HCT116 (cell line): ENCODE measurements around the gene VSTM2B. TPM values are rescaled to one million over a fixed set of nuclear protein-coding genes. Genes with fewer than 3 reads are reported as not detected.
A peak's percentile ranks its signal among the peaks of the same experiment; 100 is the strongest.

Experiments
- ATAC-seq: fragments of 200-7000 bp; cut with Tn5 transposase; 2 replicates; pipeline ENCODE4 v1.9.1; 2020; ENCODE audit warnings: mild to moderate bottlenecking, moderate library complexity
- BruUV-seq: library from RNA; stranded (reverse); fragments of 400-500 nt; replicated peaks from 2 replicates; lab custom pipeline; 2021; lab: Mats Ljungman, UMichigan
- CTCF ChIA-PET: fragments of 300-600 bp; sonication (Branson Sonifier 250); formaldehyde crosslinking; loops from one replicate; lab custom pipeline; 2021; ENCODE audit warnings: antibody characterized with exemption; lab: Charles Lee
- POLR2A ChIA-PET: fragments of 300-600, 350-600 bp; sonication (Branson Sonifier 250); formaldehyde crosslinking; loops from one replicate; lab custom pipeline; 2021; ENCODE audit warnings: antibody characterized with exemption; lab: Charles Lee
- RAD21 ChIA-PET, 2 experiments: fragments of 300-600 bp; sonication (Branson Sonifier 250); formaldehyde crosslinking; loops; one replicate each; lab custom pipeline; 2023; ENCODE audit warnings: low total read pairs in 2 of 2; ENCODE audit not compliant: uncharacterized antibody in 2 of 2, unreplicated experiment in 2 of 2, low non-redundant PET in 1 of 2; lab: Charles Lee
- DNase-seq: peaks from one replicate; pipeline ENCODE4 v3.0.0-alpha.2; 2010; ENCODE audit warnings: low read depth, low spot score
- H2AFZ ChIP-seq: fragments of 200-600 bp; shearing (Covaris generic), sonication (generic); 2 replicates; pipeline ENCODE4 v1.6.1; 2017; ENCODE audit warnings: low read depth, mixed run types, mixed read lengths, antibody characterized with exemption, low read length; ENCODE audit not compliant: poor library complexity, severe bottlenecking
- H3K27ac ChIP-seq: 2 replicates; pipeline ENCODE4 v1.5.1; 2012; ENCODE audit warnings: low read depth, low read length
- H3K27me3 ChIP-seq: fragments of 200-600 bp; sonication (generic); 2 replicates; pipeline ENCODE4 v1.6.1; 2016; ENCODE audit warnings: mixed run types, low read length, mixed read lengths; ENCODE audit not compliant: insufficient read depth
- H3K36me3 ChIP-seq, 2 experiments: fragments of 200-500 bp in 1 of 2; fragments of 200-600 bp in 1 of 2; sonication (Bioruptor generic) in 1 of 2; sonication (generic) in 1 of 2; 2 replicates each; pipeline versions ENCODE4 v1.5.1 to v1.6.1; 2014 to 2016; ENCODE audit warnings: low read length in 2 of 2, inconsistent platforms in 1 of 2, mixed read lengths in 1 of 2, mixed run types in 1 of 2; ENCODE audit not compliant: insufficient read depth in 2 of 2, control insufficient read depth in 1 of 2
- H3K4me1 ChIP-seq, 2 experiments: fragments of 200-600 bp in 1 of 2; sonication (generic) in 1 of 2; 2 replicates each; pipeline versions ENCODE4 v1.5.1 to v1.6.1; 2012 to 2017; ENCODE audit warnings: low read length in 2 of 2, inconsistent platforms in 1 of 2, mild to moderate bottlenecking in 1 of 2, mixed read lengths in 1 of 2, mixed run types in 1 of 2, moderate library complexity in 1 of 2; ENCODE audit not compliant: insufficient read depth in 2 of 2, control insufficient read depth in 1 of 2
- H3K4me2 ChIP-seq: fragments of 200-600 bp; sonication (generic); 2 replicates; pipeline ENCODE4 v1.6.1; 2017; ENCODE audit warnings: mixed run types, low read length, mixed read lengths
- H3K4me3 ChIP-seq, 2 experiments: fragments of 200-600 bp in 1 of 2; sonication (generic) in 1 of 2; replicated peaks in 1 of 2; 2 replicates each; pipeline ENCODE4 v1.5.1; 2011 to 2016; ENCODE audit warnings: low read length in 2 of 2, control low read depth in 1 of 2, low read depth in 1 of 2, mild to moderate bottlenecking in 1 of 2, mixed read lengths in 1 of 2, mixed run types in 1 of 2
- H3K79me2 ChIP-seq: fragments of 200-600 bp; sonication (generic); 2 replicates; pipeline ENCODE4 v1.6.1; 2017; ENCODE audit warnings: mild to moderate bottlenecking, mixed run types, low read length, moderate library complexity, mixed read lengths; ENCODE audit not compliant: insufficient read depth
- H3K9ac ChIP-seq: fragments of 200-600 bp; sonication (generic); 2 replicates; pipeline ENCODE4 v1.6.1; 2016; ENCODE audit warnings: low read length, mixed read lengths
- H3K9me2 ChIP-seq: fragments of 200-600 bp; sonication (generic), shearing (Covaris generic); 2 replicates; pipeline ENCODE4 v1.6.1; 2017; ENCODE audit warnings: mixed run types, mild to moderate bottlenecking, moderate library complexity; ENCODE audit not compliant: insufficient read depth
- H3K9me3 ChIP-seq, 2 experiments: fragments of 200-500 bp in 1 of 2; fragments of 200-600 bp in 1 of 2; sonication (Bioruptor generic) in 1 of 2; sonication (generic) in 1 of 2; 2 replicates each; pipeline ENCODE4 v1.6.1; 2014 to 2017; ENCODE audit warnings: low read length in 2 of 2, mixed read lengths in 2 of 2, inconsistent platforms in 1 of 2, low read depth in 1 of 2, mild to moderate bottlenecking in 1 of 2, mixed run types in 1 of 2, moderate library complexity in 1 of 2; ENCODE audit not compliant: control insufficient read depth in 1 of 2, insufficient read depth in 1 of 2
- H4K20me1 ChIP-seq: fragments of 200-600 bp; sonication (generic), shearing (Covaris generic); 2 replicates; pipeline ENCODE4 v1.6.1; 2017; ENCODE audit warnings: mixed run types, mild to moderate bottlenecking, moderate library complexity; ENCODE audit not compliant: insufficient read depth
- CBX3 ChIP-seq: IDR thresholded peaks from 2 replicates; pipeline ENCODE4 v1.6.1; 2012; ENCODE audit warnings: low read depth
- CEBPB ChIP-seq: IDR thresholded peaks from 2 replicates; pipeline ENCODE4 v1.6.1; 2012; ENCODE audit warnings: low read depth
- EGR1 ChIP-seq: IDR thresholded peaks from 2 replicates; pipeline ENCODE4 v1.6.1; 2012; ENCODE audit warnings: low read depth
- ELF1 ChIP-seq: IDR thresholded peaks from 2 replicates; pipeline ENCODE4 v1.6.1; 2012; ENCODE audit warnings: low read depth, borderline replicate concordance
- EZH2 ChIP-seq: fragments of 200-600 bp; sonication (generic); IDR thresholded peaks from 2 replicates; pipeline ENCODE4 v1.6.1; 2017; ENCODE audit warnings: antibody characterized with exemption, mixed run types
- FOSL1 ChIP-seq: IDR thresholded peaks from 2 replicates; pipeline ENCODE4 v1.6.1; 2012; ENCODE audit warnings: low read depth
- JUND ChIP-seq: IDR thresholded peaks from 2 replicates; pipeline ENCODE4 v1.6.1; 2012
- POLR2A ChIP-seq: IDR thresholded peaks from 2 replicates; pipeline ENCODE4 v1.7.0; 2011; ENCODE audit warnings: borderline replicate concordance; ENCODE audit not compliant: insufficient read depth, insufficient read length; ENCODE audit errors: extremely low read depth
- RAD21 ChIP-seq: IDR thresholded peaks from 2 replicates; pipeline ENCODE4 v1.6.1; 2012; ENCODE audit warnings: low read depth, mild to moderate bottlenecking
- SIN3A ChIP-seq: IDR thresholded peaks from 2 replicates; pipeline ENCODE4 v1.6.1; 2012; ENCODE audit warnings: low read depth
- SP1 ChIP-seq: IDR thresholded peaks from 2 replicates; pipeline ENCODE4 v1.6.1; 2012; ENCODE audit warnings: low read depth
- SRF ChIP-seq: IDR thresholded peaks from 2 replicates; pipeline ENCODE4 v1.6.1; 2012; ENCODE audit warnings: low read depth
- TCF7L2 ChIP-seq: IDR thresholded peaks from 2 replicates; pipeline ENCODE4 v1.7.0; 2011; ENCODE audit warnings: borderline replicate concordance, inconsistent platforms; ENCODE audit not compliant: insufficient read depth, insufficient read length; ENCODE audit errors: extremely low read depth
- ZBTB33 ChIP-seq: IDR thresholded peaks from 2 replicates; pipeline ENCODE4 v1.6.1; 2011; ENCODE audit warnings: mild to moderate bottlenecking, low read length, moderate library complexity; ENCODE audit not compliant: insufficient replicate concordance; ENCODE audit errors: extremely low read depth
- ZFX ChIP-seq: fragments of 450-650 bp; IDR thresholded peaks from 2 replicates; pipeline ENCODE4 v1.6.1; 2017
- intact Hi-C: fragments of 100-400 bp; cut with micrococcal nuclease; formaldehyde crosslinking; loops from 2 replicates; pipeline ENCODE4 v1.10.0; 2022
- total RNA-seq: library from RNA; stranded (reverse); gene quantifications from one replicate; pipeline ENCODE4 v1.2.1, GENCODE V29; 2021; ENCODE audit not compliant: unreplicated experiment
- TF ChIP-seq, protein P1 (sequence below): IDR thresholded peaks from 2 replicates; pipeline ENCODE4 v1.6.1; 2012; ENCODE audit warnings: low read depth
- TF ChIP-seq, protein P2 (sequence below): IDR thresholded peaks from 2 replicates; pipeline ENCODE4 v1.6.1; 2012
- TF ChIP-seq, protein P3 (sequence below), 3 experiments: fragments of 200-600 bp in 1 of 3; sonication (generic) in 1 of 3; IDR thresholded peaks in 2 of 3; conservative IDR thresholded peaks in 1 of 3; 2 replicates each; pipeline ENCODE4 v1.5.1; 2012 to 2017; ENCODE audit warnings: low read depth in 2 of 3, low read length in 2 of 3, antibody characterized with exemption in 1 of 3, borderline replicate concordance in 1 of 3, control low read depth in 1 of 3, mild to moderate bottlenecking in 1 of 3, mixed read lengths in 1 of 3, mixed run types in 1 of 3, moderate library complexity in 1 of 3; ENCODE audit not compliant: insufficient read depth in 1 of 3
- TF ChIP-seq, protein P4 (sequence below): IDR thresholded peaks from 2 replicates; pipeline ENCODE4 v1.6.1; 2012

The VSTM2B gene
- total RNA-seq, 1 experiment from 2014 or later, result not detected

DNA sequence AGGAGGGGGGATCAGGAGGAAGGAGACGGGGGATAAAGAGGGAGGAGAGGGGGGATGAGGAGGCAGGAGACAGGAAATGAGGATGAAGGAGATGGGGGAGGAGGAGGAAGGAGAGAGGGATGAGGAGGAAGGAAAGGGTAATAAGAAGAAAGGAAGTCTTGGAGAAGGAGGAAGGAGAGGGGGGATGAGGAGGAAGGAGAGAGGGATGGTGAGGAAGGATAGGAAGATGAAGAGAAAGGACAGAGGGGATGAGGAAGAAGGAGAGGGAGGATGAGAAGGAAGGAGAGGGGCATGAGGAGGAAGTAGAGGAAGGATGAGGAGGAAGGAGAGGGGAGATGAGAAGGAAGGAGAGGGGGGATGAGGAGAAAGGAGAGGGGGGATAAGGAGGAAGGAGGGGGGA lies 13.0 kb upstream of the VSTM2B start (continued):
- TF ChIP-seq CBX3, result no peak
- no peak for TF ChIP-seq EGR1
- no peak for TF ChIP-seq ZBTB33
- no peak for TF ChIP-seq JUND
- no peak for TF ChIP-seq SRF
- no peak for TF ChIP-seq SP1
- TF ChIP-seq CEBPB, result no peak
- TF ChIP-seq, all 23 proteins: peak for 0

DNA sequence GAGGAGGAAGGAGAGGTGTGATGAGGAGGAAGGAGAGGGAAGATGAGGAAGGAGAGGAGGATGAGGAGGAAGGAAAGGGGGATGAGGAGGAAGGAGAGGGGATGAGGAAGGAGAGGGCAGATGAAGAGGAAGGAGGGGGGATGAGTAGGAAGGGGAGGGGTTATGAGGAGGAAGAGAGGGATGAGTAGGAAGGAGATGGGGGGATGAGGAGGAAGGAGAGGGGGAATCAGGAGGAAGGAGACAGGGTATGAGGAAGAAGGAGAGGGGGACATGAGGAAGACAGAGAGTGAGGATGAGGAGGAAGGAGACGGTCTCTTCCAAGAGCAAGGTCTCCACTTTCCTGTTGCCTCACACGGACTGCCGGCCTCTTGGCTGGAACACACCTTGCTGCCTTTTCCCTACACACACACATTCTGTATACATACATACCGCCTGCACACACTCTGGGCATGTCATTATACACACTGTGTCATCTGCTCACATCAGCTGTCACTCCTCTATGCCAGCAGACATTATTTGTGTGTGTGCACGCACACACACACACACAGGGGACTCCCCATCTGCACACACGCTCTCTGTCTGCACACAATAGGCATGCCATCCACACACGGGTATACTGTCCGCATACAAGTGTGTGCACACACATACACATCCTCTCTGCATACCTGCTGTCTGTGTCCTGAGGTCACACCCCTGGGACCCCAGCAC lies 11.1 kb upstream of the VSTM2B start:
- RAD21 ChIA-PET, result no interaction called here
- no peak for TF ChIP-seq POLR2A
- TF ChIP-seq FOSL1, result no peak
- TF ChIP-seq CBX3, result no peak
- TF ChIP-seq SP1, result no peak
- TF ChIP-seq ELF1, result no peak
- no peak for TF ChIP-seq TCF7L2
- TF ChIP-seq, protein P1, sequence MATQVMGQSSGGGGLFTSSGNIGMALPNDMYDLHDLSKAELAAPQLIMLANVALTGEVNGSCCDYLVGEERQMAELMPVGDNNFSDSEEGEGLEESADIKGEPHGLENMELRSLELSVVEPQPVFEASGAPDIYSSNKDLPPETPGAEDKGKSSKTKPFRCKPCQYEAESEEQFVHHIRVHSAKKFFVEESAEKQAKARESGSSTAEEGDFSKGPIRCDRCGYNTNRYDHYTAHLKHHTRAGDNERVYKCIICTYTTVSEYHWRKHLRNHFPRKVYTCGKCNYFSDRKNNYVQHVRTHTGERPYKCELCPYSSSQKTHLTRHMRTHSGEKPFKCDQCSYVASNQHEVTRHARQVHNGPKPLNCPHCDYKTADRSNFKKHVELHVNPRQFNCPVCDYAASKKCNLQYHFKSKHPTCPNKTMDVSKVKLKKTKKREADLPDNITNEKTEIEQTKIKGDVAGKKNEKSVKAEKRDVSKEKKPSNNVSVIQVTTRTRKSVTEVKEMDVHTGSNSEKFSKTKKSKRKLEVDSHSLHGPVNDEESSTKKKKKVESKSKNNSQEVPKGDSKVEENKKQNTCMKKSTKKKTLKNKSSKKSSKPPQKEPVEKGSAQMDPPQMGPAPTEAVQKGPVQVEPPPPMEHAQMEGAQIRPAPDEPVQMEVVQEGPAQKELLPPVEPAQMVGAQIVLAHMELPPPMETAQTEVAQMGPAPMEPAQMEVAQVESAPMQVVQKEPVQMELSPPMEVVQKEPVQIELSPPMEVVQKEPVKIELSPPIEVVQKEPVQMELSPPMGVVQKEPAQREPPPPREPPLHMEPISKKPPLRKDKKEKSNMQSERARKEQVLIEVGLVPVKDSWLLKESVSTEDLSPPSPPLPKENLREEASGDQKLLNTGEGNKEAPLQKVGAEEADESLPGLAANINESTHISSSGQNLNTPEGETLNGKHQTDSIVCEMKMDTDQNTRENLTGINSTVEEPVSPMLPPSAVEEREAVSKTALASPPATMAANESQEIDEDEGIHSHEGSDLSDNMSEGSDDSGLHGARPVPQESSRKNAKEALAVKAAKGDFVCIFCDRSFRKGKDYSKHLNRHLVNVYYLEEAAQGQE, result no peak
- TF ChIP-seq, protein P2, sequence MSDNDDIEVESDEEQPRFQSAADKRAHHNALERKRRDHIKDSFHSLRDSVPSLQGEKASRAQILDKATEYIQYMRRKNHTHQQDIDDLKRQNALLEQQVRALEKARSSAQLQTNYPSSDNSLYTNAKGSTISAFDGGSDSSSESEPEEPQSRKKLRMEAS, result no peak
- no peak for TF ChIP-seq RAD21
- TF ChIP-seq, protein P3, sequence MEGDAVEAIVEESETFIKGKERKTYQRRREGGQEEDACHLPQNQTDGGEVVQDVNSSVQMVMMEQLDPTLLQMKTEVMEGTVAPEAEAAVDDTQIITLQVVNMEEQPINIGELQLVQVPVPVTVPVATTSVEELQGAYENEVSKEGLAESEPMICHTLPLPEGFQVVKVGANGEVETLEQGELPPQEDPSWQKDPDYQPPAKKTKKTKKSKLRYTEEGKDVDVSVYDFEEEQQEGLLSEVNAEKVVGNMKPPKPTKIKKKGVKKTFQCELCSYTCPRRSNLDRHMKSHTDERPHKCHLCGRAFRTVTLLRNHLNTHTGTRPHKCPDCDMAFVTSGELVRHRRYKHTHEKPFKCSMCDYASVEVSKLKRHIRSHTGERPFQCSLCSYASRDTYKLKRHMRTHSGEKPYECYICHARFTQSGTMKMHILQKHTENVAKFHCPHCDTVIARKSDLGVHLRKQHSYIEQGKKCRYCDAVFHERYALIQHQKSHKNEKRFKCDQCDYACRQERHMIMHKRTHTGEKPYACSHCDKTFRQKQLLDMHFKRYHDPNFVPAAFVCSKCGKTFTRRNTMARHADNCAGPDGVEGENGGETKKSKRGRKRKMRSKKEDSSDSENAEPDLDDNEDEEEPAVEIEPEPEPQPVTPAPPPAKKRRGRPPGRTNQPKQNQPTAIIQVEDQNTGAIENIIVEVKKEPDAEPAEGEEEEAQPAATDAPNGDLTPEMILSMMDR (IDR thresholded peaks at IDR 0.05 in 2 of 3, conservative IDR thresholded peaks at IDR 0.05 in 1 of 3; ENCODE audit: borderline replicate concordance in 1 of 3, insufficient read depth in 1 of 3, low read depth in 2 of 3, low read length in 2 of 3), result no peak
- TF ChIP-seq, protein P4, sequence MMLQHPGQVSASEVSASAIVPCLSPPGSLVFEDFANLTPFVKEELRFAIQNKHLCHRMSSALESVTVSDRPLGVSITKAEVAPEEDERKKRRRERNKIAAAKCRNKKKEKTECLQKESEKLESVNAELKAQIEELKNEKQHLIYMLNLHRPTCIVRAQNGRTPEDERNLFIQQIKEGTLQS, result no peak
- TF ChIP-seq ZFX, result no peak
- TF ChIP-seq SIN3A, result no peak
- no peak for TF ChIP-seq EZH2
- TF ChIP-seq, all 23 proteins: peak for 0
- Histone ChIP-seq H3K4me2 (no peak overlapping the region), H3K9ac (no peak overlapping the region), H3K9me3 (no peaks in the 10 kb centered on the region), H3K36me3 (no peaks in the 10 kb centered on the region), H3K79me2 (no peaks in the 10 kb centered on the region), H4K20me1 (no peaks in the 10 kb centered on the region), H3K27ac (no peak overlapping the region), H3K4me3 (no peak overlapping the region), H3K27me3 (0 out of 2 replicates have a peak, but pooled peaks cover 2% of the 10 kb centered on the region), H2AFZ (no peak overlapping the region), H3K9me2 (no peaks in the 10 kb centered on the region), H3K4me1 (no peaks in the 10 kb centered on the region)
- DNase-seq (no peak), ATAC-seq (peak; percentile 27)
- no TSS peak for BruUV-seq
- intact Hi-C loops, result no loop called here
- ChIA-PET POLR2A (no interaction called here), CTCF (no interaction called here)
